Neural progenitor cell (in vitro differentiated cells): Measurements from ENCODE around the gene BATF. TPM values are rescaled to one million over a fixed set of nuclear protein-coding genes. Genes with fewer than 3 reads are reported as not detected.

Experiments
- DNase-seq: peaks from one replicate; pipeline ENCODE4 v3.0.0-alpha.2; 2016; ENCODE audit warnings: low spot score
- H2AFZ ChIP-seq: fragments of 200-600 bp; sonication (generic); replicated peaks from 2 replicates; pipeline ENCODE4 v1.6.1; 2016; ENCODE audit warnings: antibody characterized with exemption
- H3F3A ChIP-seq: fragments of 200-600 bp; sonication (generic); 2 replicates; pipeline ENCODE4 v1.6.1; 2016; ENCODE audit warnings: antibody characterized with exemption, low read depth
- H3K27ac ChIP-seq: fragments of 200-600 bp; sonication (generic); 2 replicates; pipeline ENCODE4 v1.5.1; 2016; ENCODE audit warnings: mild to moderate bottlenecking
- H3K27me3 ChIP-seq: fragments of 200-600 bp; sonication (generic); 2 replicates; pipeline ENCODE4 v1.6.1; 2016; ENCODE audit warnings: mild to moderate bottlenecking, moderate library complexity
- H3K36me3 ChIP-seq: fragments of 200-600 bp; sonication (generic); 2 replicates; pipeline ENCODE4 v1.5.1; 2016
- H3K4me1 ChIP-seq: fragments of 200-600 bp; sonication (generic); 2 replicates; pipeline ENCODE4 v1.6.1; 2016; ENCODE audit warnings: mixed run types
- H3K4me2 ChIP-seq: fragments of 200-600 bp; sonication (generic); 2 replicates; pipeline ENCODE4 v1.6.1; 2016
- H3K4me3 ChIP-seq: fragments of 200-600 bp; sonication (generic); 2 replicates; pipeline ENCODE4 v1.5.1; 2016
- H3K79me2 ChIP-seq: fragments of 200-600 bp; sonication (generic); 2 replicates; pipeline ENCODE4 v1.6.1; 2016; ENCODE audit warnings: low read depth
- H3K9ac ChIP-seq: fragments of 200-600 bp; sonication (generic); 2 replicates; pipeline ENCODE4 v1.6.1; 2016
- H3K9me3 ChIP-seq: fragments of 200-600 bp; sonication (generic); 2 replicates; pipeline ENCODE4 v1.5.1; 2016; ENCODE audit warnings: low read depth
- H4K20me1 ChIP-seq: fragments of 200-600 bp; sonication (generic); 2 replicates; pipeline ENCODE4 v1.6.1; 2016; ENCODE audit warnings: low read depth
- H3K27ac Mint-ChIP-seq: 3 replicates; pipeline ENCODE4 v1.8.0; 2021; ENCODE audit warnings: mixed read lengths
- H3K27me3 Mint-ChIP-seq: 2 replicates; pipeline ENCODE4 v1.8.0; 2022; ENCODE audit warnings: low read depth, mild to moderate bottlenecking, inconsistent platforms, moderate library complexity, mixed read lengths; ENCODE audit not compliant: insufficient read depth
- H3K36me3 Mint-ChIP-seq: 3 replicates; pipeline ENCODE4 v1.8.0; 2021; ENCODE audit warnings: mixed read lengths
- H3K4me1 Mint-ChIP-seq: 3 replicates; pipeline ENCODE4 v1.8.0; 2021; ENCODE audit warnings: mixed read lengths
- H3K4me3 Mint-ChIP-seq: 3 replicates; pipeline ENCODE4 v1.8.0; 2021; ENCODE audit warnings: mild to moderate bottlenecking, moderate library complexity, mixed read lengths
- H3K9me3 Mint-ChIP-seq: 3 replicates; pipeline ENCODE4 v1.8.0; 2020; ENCODE audit warnings: mixed read lengths
- CTCF ChIP-seq: fragments of 200-600 bp; sonication (generic); IDR thresholded peaks from 2 replicates; pipeline ENCODE4 v1.5.1; 2017; ENCODE audit warnings: antibody characterized with exemption, mild to moderate bottlenecking
- EZH2 ChIP-seq: fragments of 200-600 bp; sonication (generic); IDR thresholded peaks from 2 replicates; pipeline ENCODE4 v1.6.1; 2017; ENCODE audit warnings: antibody characterized with exemption, mild to moderate bottlenecking, moderate library complexity
- EZH2phosphoT487 ChIP-seq: fragments of 200-600 bp; sonication (generic); IDR thresholded peaks from 2 replicates; pipeline ENCODE4 v1.6.1; 2017; ENCODE audit warnings: antibody characterized with exemption
- total RNA-seq: library from RNA; depleted of rRNA; stranded (reverse); fragments of >200 nt; gene quantifications from 2 replicates; pipeline ENCODE4 v1.2.3, GENCODE V29; 2015; ENCODE audit warnings: low replicate concordance

Gene BATF
- total RNA-seq, 1 donor from 2014 or later, result not detected

GRCh38 chr14:75547552-75548250, 25.4 kb downstream of the BATF start:
- H3K4me1 ChIP-seq, result no peaks in the 10 kb centered on the region
- no peaks in the 10 kb centered on the region for H3K79me2 ChIP-seq
- H3K36me3 ChIP-seq, result no peaks in the 10 kb centered on the region
- Mint-ChIP-seq H3K9me3 (no peaks in the 10 kb centered on the region), H3K27me3 (peaks cover 2% of the 10 kb centered on the region), H3K4me1 (no peaks in the 10 kb centered on the region), H3K27ac (no peak overlapping the region), H3K36me3 (no peaks in the 10 kb centered on the region), H3K4me3 (no peak overlapping the region)
- no peak overlapping the region for H2AFZ ChIP-seq
- no peak overlapping the region for H3K4me2 ChIP-seq
- DNase-seq, result no peak
- H3K9ac ChIP-seq, result no peak overlapping the region
- H3K9me3 ChIP-seq, result no peaks in the 10 kb centered on the region
- H3K4me3 ChIP-seq, result no peak overlapping the region
- no peak for TF ChIP-seq EZH2
- no peak for TF ChIP-seq EZH2phosphoT487
- TF ChIP-seq CTCF, result no peak
- no peaks in the 10 kb centered on the region for H4K20me1 ChIP-seq
- no peaks in the 10 kb centered on the region for H3F3A ChIP-seq
- no peaks in the 10 kb centered on the region for H3K27me3 ChIP-seq
- H3K27ac ChIP-seq, result no peak overlapping the region

- Histone ChIP-seq H3K36me3 (no peaks in the 10 kb centered on the region), H3K27me3 (no peaks in the 10 kb centered on the region), H3K4me2 (no peak overlapping the region), H3K4me3 (no peak overlapping the region), H3K27ac (no peak overlapping the region), H3F3A (no peaks in the 10 kb centered on the region), H3K9me3 (no peaks in the 10 kb centered on the region), H3K4me1 (no peaks in the 10 kb centered on the region), H2AFZ (no peak overlapping the region), H3K9ac (no peak overlapping the region), H4K20me1 (no peaks in the 10 kb centered on the region), H3K79me2 (no peaks in the 10 kb centered on the region)
- Mint-ChIP-seq H3K9me3 (no peaks in the 10 kb centered on the region), H3K4me1 (no peaks in the 10 kb centered on the region), H3K27ac (no peak overlapping the region), H3K36me3 (no peaks in the 10 kb centered on the region), H3K27me3 (peaks cover 2% of the 10 kb centered on the region), H3K4me3 (no peak overlapping the region)
- TF ChIP-seq EZH2 (no peak), EZH2phosphoT487 (no peak), CTCF (no peak)
- no peak for DNase-seq
Measured at GRCh38 chr14:75548544-75548943, 26.3 kb downstream of the BATF start.

GRCh38 chr14:75549169-75549568, 26.9 kb downstream of the BATF start:
- peaks cover 2% of the 10 kb centered on the region for H3K27me3 Mint-ChIP-seq
- Histone ChIP-seq H4K20me1 (no peaks in the 10 kb centered on the region), H3K9ac (no peak overlapping the region), H3K79me2 (no peaks in the 10 kb centered on the region), H3K4me1 (no peaks in the 10 kb centered on the region), H3K9me3 (no peaks in the 10 kb centered on the region), H2AFZ (no peak overlapping the region), H3K4me3 (no peak overlapping the region), H3F3A (no peaks in the 10 kb centered on the region), H3K27me3 (no peaks in the 10 kb centered on the region), H3K4me2 (no peak overlapping the region), H3K27ac (no peak overlapping the region), H3K36me3 (no peaks in the 10 kb centered on the region)
- no peak overlapping the region for H3K27ac Mint-ChIP-seq
- no peak overlapping the region for H3K4me3 Mint-ChIP-seq
- no peaks in the 10 kb centered on the region for H3K36me3 Mint-ChIP-seq
- H3K9me3 Mint-ChIP-seq, result no peaks in the 10 kb centered on the region
- no peaks in the 10 kb centered on the region for H3K4me1 Mint-ChIP-seq
- no peak for DNase-seq
- TF ChIP-seq CTCF, result no peak
- TF ChIP-seq EZH2, result no peak
- no peak for TF ChIP-seq EZH2phosphoT487
